AG10803 (cell line): ENCODE results near the gene FKBP4.

Source experiments
- DNase-seq: peaks from one replicate; pipeline ENCODE4 v3.0.0; 2010; ENCODE audit warnings: low read depth
- H3K4me3 ChIP-seq: 2 replicates; pipeline ENCODE4 v1.5.1; 2011; ENCODE audit warnings: mild to moderate bottlenecking, low read length, control low read depth
- TF ChIP-seq, protein P1 (sequence below): conservative IDR thresholded peaks from 2 replicates; pipeline ENCODE4 v1.5.1; 2011; ENCODE audit warnings: mild to moderate bottlenecking, low read length, control low read depth, inconsistent platforms

The FKBP4 gene

DNA sequence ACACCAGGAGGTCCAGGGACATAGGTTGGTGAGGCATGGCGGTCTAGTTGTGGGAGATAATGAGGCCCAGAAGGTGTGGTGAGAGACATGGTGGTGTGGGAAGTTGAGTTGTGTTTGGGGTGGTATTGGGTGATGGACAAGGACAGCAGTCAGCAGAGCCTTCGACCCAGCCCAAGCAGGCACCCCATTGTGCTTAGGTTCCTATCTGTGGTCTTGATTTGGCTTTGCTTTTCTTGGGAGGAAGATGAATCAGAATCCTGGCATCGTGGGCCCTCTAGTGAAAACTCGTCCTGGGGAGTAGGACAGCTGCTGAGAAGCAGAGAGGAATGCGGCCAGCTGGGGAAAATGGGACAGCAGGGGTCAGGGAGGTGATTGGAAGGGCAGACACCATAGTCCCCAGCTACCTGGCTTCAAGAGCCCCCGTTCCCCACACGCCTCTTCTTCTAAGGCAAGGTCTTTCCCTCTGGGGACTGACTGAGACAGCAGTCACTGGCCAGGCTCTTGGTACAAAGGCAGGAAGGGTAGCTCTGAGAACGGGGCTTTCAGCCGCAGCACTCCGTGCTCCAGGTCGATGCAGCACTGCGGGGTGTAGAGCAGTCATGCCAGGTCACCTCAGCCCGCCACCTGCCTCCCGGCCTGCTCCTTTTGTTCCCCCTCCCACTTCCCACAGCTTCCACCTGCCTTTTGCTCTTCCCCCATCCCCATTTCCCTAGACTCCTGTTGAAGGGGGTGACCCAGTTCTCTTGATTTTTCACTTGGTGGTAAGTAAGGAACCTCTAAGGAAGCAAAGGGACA, 32.1 kb downstream of the FKBP4 start:
- H3K4me3 ChIP-seq: no peak overlapping the region
- DNase-seq: no peak
- TF ChIP-seq, protein P1, sequence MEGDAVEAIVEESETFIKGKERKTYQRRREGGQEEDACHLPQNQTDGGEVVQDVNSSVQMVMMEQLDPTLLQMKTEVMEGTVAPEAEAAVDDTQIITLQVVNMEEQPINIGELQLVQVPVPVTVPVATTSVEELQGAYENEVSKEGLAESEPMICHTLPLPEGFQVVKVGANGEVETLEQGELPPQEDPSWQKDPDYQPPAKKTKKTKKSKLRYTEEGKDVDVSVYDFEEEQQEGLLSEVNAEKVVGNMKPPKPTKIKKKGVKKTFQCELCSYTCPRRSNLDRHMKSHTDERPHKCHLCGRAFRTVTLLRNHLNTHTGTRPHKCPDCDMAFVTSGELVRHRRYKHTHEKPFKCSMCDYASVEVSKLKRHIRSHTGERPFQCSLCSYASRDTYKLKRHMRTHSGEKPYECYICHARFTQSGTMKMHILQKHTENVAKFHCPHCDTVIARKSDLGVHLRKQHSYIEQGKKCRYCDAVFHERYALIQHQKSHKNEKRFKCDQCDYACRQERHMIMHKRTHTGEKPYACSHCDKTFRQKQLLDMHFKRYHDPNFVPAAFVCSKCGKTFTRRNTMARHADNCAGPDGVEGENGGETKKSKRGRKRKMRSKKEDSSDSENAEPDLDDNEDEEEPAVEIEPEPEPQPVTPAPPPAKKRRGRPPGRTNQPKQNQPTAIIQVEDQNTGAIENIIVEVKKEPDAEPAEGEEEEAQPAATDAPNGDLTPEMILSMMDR: no peak

DNA sequence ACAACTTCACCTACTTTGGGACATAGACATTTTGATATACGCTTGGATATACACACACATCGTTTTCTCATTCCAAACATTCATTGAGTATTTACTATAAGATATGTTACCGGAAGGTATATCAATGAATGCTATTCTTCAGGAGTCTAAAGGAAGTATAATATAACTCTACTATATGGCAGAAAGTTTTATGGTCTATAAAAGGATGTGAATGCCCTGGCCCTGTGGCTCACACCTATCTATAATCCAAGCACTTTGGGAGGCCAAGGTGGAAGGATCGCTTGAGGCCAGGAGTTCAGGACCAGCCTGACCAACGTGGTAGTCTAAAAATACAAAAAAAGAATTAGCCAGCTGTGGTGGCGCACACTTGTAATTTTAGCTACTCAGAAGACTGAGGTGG, 34.5 kb downstream of the FKBP4 start:
- DNase-seq: no peak
- no peak overlapping the region for H3K4me3 ChIP-seq
- TF ChIP-seq, protein P1: no peak

DNA sequence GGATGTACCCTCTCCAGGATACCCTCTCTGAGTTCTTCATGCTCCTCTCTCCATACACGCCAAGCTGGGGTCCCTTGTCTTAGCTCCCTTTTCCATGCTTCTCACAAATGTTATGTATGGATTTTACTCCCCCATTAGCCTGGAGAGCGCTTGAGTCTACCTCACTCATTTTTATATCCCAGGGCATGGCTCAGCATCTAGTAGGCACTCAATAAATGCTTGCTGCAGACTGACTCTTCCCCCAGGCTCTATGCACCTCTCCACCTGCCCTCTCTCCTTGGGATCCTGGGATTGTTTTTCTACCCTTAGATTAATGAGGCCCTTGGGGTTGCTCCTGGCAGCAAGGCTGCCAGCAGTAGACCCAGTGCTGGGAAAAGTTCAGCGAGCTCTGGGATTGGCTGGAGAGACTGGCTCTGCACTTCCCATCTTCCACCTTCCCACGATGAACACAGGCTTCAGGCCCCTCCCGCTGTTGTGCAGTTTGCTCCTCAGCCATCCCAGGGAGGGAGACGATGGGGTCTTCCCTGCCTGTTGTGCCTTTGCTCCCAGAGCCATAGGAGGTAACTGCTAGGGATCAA, 37.9 kb downstream of the FKBP4 start:
- no peak for DNase-seq
- no peak overlapping the region for H3K4me3 ChIP-seq
- TF ChIP-seq, protein P1: no peak

DNA sequence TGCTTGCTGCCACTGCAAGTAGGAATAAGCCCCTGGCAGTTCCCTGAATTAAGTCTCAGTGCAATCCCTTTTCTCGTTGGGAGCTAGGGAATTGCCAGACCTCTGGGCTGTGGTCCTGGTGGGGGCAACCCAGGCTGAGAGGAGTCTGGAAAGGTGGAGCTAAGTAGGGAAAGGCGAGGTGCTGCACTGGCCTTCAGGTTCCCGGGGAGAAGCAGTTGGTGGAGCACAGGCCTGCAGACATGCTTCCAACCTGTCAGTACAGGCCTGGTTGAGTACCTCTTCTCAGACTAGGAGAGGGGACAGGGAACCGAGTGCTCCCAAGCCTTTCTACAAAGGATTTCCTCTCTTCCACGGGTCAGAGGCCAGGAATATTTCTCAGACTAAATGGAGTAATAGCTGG, 38.6 kb downstream of the FKBP4 start:
- no peak overlapping the region for H3K4me3 ChIP-seq
- TF ChIP-seq, protein P1: no peak
- no peak for DNase-seq

DNA sequence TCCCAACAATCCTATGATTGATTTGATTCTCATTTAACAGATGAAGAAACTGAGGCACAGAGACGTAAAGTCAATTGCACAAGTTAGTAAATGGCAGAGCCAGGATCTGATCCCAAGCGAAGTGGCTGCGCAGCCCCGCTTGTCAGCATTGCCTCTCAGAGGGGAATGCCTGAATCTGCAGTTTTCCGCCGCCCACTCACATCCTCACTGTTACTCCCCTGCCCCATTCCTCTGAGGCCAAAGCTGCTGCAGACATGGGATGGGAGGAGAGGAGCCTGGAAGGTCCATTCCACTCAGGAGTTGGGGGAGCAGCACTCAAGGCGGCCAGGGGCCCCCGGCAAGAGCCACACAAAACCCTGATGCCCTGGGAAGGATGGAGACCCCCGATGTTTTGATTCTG, 39.0 kb downstream of the FKBP4 start:
- no peak overlapping the region for H3K4me3 ChIP-seq
- DNase-seq: no peak
- TF ChIP-seq, protein P1: no peak

DNA sequence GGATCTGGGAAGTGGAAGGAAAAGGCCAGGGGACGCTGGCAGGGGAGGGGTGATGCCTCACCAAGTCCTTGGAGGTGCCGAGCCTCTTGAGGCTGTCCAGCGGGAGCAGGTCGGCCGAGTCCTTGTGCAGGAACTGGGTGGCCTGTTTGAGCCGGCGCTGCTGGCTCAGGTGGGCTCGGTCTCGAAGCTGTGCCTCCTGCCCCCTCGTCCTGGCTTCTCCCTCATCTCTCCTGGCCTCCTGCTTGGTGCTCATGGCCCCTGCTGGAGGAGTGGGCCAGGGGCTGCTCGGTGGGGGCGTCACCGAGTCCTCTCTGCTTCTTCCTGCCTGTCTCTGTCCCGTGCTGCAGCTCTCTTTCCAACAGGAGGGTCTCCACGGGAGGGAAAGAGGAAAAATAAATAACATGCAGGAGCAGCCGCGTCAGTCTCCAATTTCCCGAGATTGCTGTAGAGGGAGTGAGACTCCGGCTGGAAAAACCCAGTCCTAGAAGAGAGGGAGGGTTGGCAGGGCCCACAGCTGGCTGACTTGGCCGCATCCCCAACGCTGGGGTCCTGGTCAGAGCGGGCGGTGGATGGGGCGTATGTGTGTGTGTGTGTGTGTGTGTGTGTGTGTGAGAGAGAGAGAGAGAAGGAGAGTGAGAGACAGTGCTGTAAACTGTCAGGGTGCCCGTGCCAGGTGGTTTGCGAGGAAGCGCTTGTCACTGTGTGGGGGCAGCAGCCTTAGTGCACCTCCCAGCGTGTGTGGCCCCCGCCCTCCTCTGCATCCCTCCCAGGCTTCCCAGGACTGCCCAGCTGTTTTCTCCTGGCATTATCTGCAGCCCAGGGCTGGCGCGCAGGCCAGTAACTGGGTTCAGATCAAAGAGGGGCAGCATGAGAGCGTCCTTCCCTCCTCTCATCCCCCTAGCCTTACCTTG, 40.1 kb downstream of the FKBP4 start, which contains the start of gene NRIP2:
Gene NRIP2 (minus strand): TSS at position 455 of the 911 bp plus-strand sequence. CDS start 52 bp downstream, at position 403.
- no peak within 1 kb of the TSS for H3K4me3 ChIP-seq
- TF ChIP-seq, protein P1: 0 out of 2 replicates have a peak, but pooled peaks have one; percentile 16
- peak; percentile 35 for DNase-seq
